ENCODE measurements around the gene RNGTT.

Gene RNGTT

GRCh38 chr6:88899569-88900316, 63.7 kb downstream of the RNGTT start:
- peaks cover 0 to 11% of the 10 kb centered on the region in 2 donors for H3K36me3 ChIP-seq (ENCODE audit: control insufficient read depth in 1 of 2, insufficient read depth in 2 of 2, low read length in 2 of 2)
- no peak overlapping the region for H3K27ac ChIP-seq (ENCODE audit: low read length)
- H3K4me3 ChIP-seq (ENCODE audit: low read depth in 1 of 2, low read length in 2 of 2) = no peak overlapping the region
- H3K4me1 ChIP-seq (ENCODE audit: control insufficient read depth in 1 of 2, insufficient read depth in 2 of 2, low read length in 2 of 2) = no peaks in the 10 kb centered on the region
- H3K9me3 ChIP-seq (ENCODE audit: control insufficient read depth in 1 of 2, low read length in 2 of 2) = no peaks in the 10 kb centered on the region
- no peaks in the 10 kb centered on the region for H3K27me3 ChIP-seq (ENCODE audit: low read depth, low read length)

GRCh38 chr6:88895911-88896310, 67.5 kb downstream of the RNGTT start:
- Histone ChIP-seq H3K27me3 (ENCODE audit: low read depth, low read length) (no peaks in the 10 kb centered on the region), H3K27ac (ENCODE audit: low read length) (no peak overlapping the region), H3K4me3 (ENCODE audit: low read depth in 1 of 2, low read length in 2 of 2) (no peak overlapping the region), H3K36me3 (ENCODE audit: control insufficient read depth in 1 of 2, insufficient read depth in 2 of 2, low read length in 2 of 2) (peaks cover 0 to 5% of the 10 kb centered on the region in 2 donors), H3K4me1 (ENCODE audit: control insufficient read depth in 1 of 2, insufficient read depth in 2 of 2, low read length in 2 of 2) (no peaks in the 10 kb centered on the region), H3K9me3 (ENCODE audit: control insufficient read depth in 1 of 2, low read length in 2 of 2) (no peaks in the 10 kb centered on the region)

GRCh38 chr6:88890860-88891845, 72.3 kb downstream of the RNGTT start:
- Histone ChIP-seq H3K36me3 (ENCODE audit: control insufficient read depth in 1 of 2, insufficient read depth in 2 of 2, low read length in 2 of 2) (peaks cover 6 to 8% of the 10 kb centered on the region in 2 donors), H3K27ac (ENCODE audit: low read length) (no peak overlapping the region), H3K4me1 (ENCODE audit: control insufficient read depth in 1 of 2, insufficient read depth in 2 of 2, low read length in 2 of 2) (no peaks in the 10 kb centered on the region), H3K27me3 (ENCODE audit: low read depth, low read length) (no peaks in the 10 kb centered on the region), H3K9me3 (ENCODE audit: control insufficient read depth in 1 of 2, low read length in 2 of 2) (no peaks in the 10 kb centered on the region), H3K4me3 (ENCODE audit: low read depth in 1 of 2, low read length in 2 of 2) (no peak overlapping the region)

GRCh38 chr6:88890394-88890793, 73.0 kb downstream of the RNGTT start:
- Histone ChIP-seq H3K4me3 (ENCODE audit: low read depth in 1 of 2, low read length in 2 of 2) (no peak overlapping the region), H3K9me3 (ENCODE audit: control insufficient read depth in 1 of 2, low read length in 2 of 2) (no peaks in the 10 kb centered on the region), H3K36me3 (ENCODE audit: control insufficient read depth in 1 of 2, insufficient read depth in 2 of 2, low read length in 2 of 2) (peaks cover 5 to 6% of the 10 kb centered on the region in 2 donors), H3K4me1 (ENCODE audit: control insufficient read depth in 1 of 2, insufficient read depth in 2 of 2, low read length in 2 of 2) (no peaks in the 10 kb centered on the region), H3K27me3 (ENCODE audit: low read depth, low read length) (no peaks in the 10 kb centered on the region), H3K27ac (ENCODE audit: low read length) (no peak overlapping the region)

GRCh38 chr6:88884361-88884760, 79.1 kb downstream of the RNGTT start:
- Histone ChIP-seq H3K4me1 (ENCODE audit: control insufficient read depth in 1 of 2, insufficient read depth in 2 of 2, low read length in 2 of 2) (no peaks in the 10 kb centered on the region), H3K9me3 (ENCODE audit: control insufficient read depth in 1 of 2, low read length in 2 of 2) (no peaks in the 10 kb centered on the region), H3K27ac (ENCODE audit: low read length) (no peak overlapping the region), H3K4me3 (ENCODE audit: low read depth in 1 of 2, low read length in 2 of 2) (no peak overlapping the region), H3K27me3 (ENCODE audit: low read depth, low read length) (no peaks in the 10 kb centered on the region), H3K36me3 (ENCODE audit: control insufficient read depth in 1 of 2, insufficient read depth in 2 of 2, low read length in 2 of 2) (peaks cover 0 to 12% of the 10 kb centered on the region in 2 donors)

- peaks cover 0 to 12% of the 10 kb centered on the region in 2 donors for H3K36me3 ChIP-seq (ENCODE audit: control insufficient read depth in 1 of 2, insufficient read depth in 2 of 2, low read length in 2 of 2)
- no peaks in the 10 kb centered on the region for H3K9me3 ChIP-seq (ENCODE audit: control insufficient read depth in 1 of 2, low read length in 2 of 2)
- H3K4me1 ChIP-seq (ENCODE audit: control insufficient read depth in 1 of 2, insufficient read depth in 2 of 2, low read length in 2 of 2) = no peaks in the 10 kb centered on the region
- no peaks in the 10 kb centered on the region for H3K27me3 ChIP-seq (ENCODE audit: low read depth, low read length)
- no peak overlapping the region for H3K27ac ChIP-seq (ENCODE audit: low read length)
- H3K4me3 ChIP-seq (ENCODE audit: low read depth in 1 of 2, low read length in 2 of 2) = no peak overlapping the region
Observed at GRCh38 chr6:88882536-88882935, 80.9 kb downstream of the RNGTT start.

DNA sequence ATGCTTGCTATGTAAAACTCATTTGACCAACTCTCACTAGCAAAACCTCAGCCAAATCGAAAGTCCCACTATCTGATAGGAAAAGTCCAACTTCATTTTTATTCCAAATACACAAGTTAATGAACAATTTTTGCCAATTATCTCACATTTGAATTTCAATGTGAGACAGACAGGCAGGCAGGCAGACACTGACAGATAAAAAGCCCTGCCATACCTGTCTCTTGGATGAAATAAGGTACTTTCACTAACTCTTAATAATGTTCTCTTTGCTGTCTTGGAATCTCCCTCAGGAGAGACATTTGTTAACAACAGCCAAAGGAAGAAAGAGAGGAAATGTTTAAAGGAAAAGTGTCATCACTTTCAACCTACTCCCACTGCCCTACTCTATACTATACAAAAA, 82.0 kb downstream of the RNGTT start:
- no peaks in the 10 kb centered on the region for H3K27me3 ChIP-seq (ENCODE audit: low read depth, low read length)

DNA sequence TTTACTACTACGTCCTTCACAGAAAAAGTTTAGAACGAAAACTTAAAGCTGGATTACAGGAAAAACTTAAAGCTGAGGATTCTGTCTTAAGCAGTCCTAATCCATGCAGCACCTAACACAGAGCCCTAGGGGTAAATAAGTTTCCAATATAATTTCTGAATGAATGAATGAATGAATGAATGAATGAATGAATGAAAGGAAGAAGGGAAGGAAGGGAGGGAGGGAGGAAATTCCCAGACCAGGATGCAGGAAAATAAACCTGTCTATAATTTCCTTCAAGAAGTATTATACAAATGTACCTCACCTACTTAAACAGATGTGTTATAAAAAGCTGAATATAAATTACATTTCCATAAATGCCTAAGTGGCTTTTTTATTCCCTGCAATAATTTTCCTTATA, 83.4 kb downstream of the RNGTT start:
- no peak overlapping the region for H3K4me3 ChIP-seq (ENCODE audit: low read depth in 1 of 2, low read length in 2 of 2)
- no peaks in the 10 kb centered on the region for H3K27me3 ChIP-seq (ENCODE audit: low read depth, low read length)
- H3K9me3 ChIP-seq (ENCODE audit: control insufficient read depth in 1 of 2, low read length in 2 of 2) = no peaks in the 10 kb centered on the region
- H3K27ac ChIP-seq (ENCODE audit: low read length) = no peak overlapping the region
- H3K36me3 ChIP-seq (ENCODE audit: control insufficient read depth in 1 of 2, insufficient read depth in 2 of 2, low read length in 2 of 2) = peaks cover 0 to 9% of the 10 kb centered on the region in 2 donors
- H3K4me1 ChIP-seq (ENCODE audit: control insufficient read depth in 1 of 2, insufficient read depth in 2 of 2, low read length in 2 of 2) = no peaks in the 10 kb centered on the region

More for the DNA sequence above, 82.0 kb downstream of the RNGTT start:
- Histone ChIP-seq H3K4me3 (ENCODE audit: low read depth in 1 of 2, low read length in 2 of 2) (no peak overlapping the region), H3K4me1 (ENCODE audit: control insufficient read depth in 1 of 2, insufficient read depth in 2 of 2, low read length in 2 of 2) (no peaks in the 10 kb centered on the region), H3K36me3 (ENCODE audit: control insufficient read depth in 1 of 2, insufficient read depth in 2 of 2, low read length in 2 of 2) (peaks cover 0 to 12% of the 10 kb centered on the region in 2 donors), H3K27ac (ENCODE audit: low read length) (no peak overlapping the region), H3K9me3 (ENCODE audit: control insufficient read depth in 1 of 2, low read length in 2 of 2) (no peaks in the 10 kb centered on the region)

DNA sequence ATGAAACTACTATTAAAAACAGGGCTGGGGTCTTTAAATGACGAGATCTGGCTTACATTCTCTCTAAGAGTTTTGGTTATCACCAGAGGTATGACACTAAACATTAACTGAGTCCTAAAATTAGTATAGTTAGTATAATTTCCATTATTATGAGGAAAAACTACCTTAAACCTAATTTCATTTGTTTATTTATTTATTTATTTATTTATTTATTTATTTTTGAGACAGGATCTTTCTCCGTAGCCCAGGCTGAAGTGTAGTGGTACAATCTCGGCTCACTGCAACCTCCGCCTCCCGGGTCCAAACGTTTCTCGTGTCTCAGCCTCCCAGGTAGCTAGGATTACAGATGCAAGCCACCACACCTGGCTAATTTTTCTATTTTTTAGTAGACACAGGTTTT, 85.5 kb downstream of the RNGTT start:
- no peak overlapping the region for H3K27ac ChIP-seq (ENCODE audit: low read length)
- H3K36me3 ChIP-seq (ENCODE audit: control insufficient read depth in 1 of 2, insufficient read depth in 2 of 2, low read length in 2 of 2) = no peaks in the 10 kb centered on the region
- H3K27me3 ChIP-seq (ENCODE audit: low read depth, low read length) = no peaks in the 10 kb centered on the region
- H3K9me3 ChIP-seq (ENCODE audit: control insufficient read depth in 1 of 2, low read length in 2 of 2) = no peaks in the 10 kb centered on the region
- H3K4me3 ChIP-seq (ENCODE audit: low read depth in 1 of 2, low read length in 2 of 2) = no peak overlapping the region
- no peaks in the 10 kb centered on the region for H3K4me1 ChIP-seq (ENCODE audit: control insufficient read depth in 1 of 2, insufficient read depth in 2 of 2, low read length in 2 of 2)

GRCh38 chr6:88872962-88873361, 90.5 kb downstream of the RNGTT start:
- no peaks in the 10 kb centered on the region for H3K36me3 ChIP-seq (ENCODE audit: control insufficient read depth in 1 of 2, insufficient read depth in 2 of 2, low read length in 2 of 2)
- H3K4me3 ChIP-seq (ENCODE audit: low read depth in 1 of 2, low read length in 2 of 2) = no peak overlapping the region
- H3K9me3 ChIP-seq (ENCODE audit: control insufficient read depth in 1 of 2, low read length in 2 of 2) = no peaks in the 10 kb centered on the region
- no peaks in the 10 kb centered on the region for H3K4me1 ChIP-seq (ENCODE audit: control insufficient read depth in 1 of 2, insufficient read depth in 2 of 2, low read length in 2 of 2)
- H3K27ac ChIP-seq (ENCODE audit: low read length) = no peak overlapping the region
- no peaks in the 10 kb centered on the region for H3K27me3 ChIP-seq (ENCODE audit: low read depth, low read length)

GRCh38 chr6:88871498-88871897, 91.9 kb downstream of the RNGTT start:
- Histone ChIP-seq H3K27ac (ENCODE audit: low read length) (no peak overlapping the region), H3K36me3 (ENCODE audit: control insufficient read depth in 1 of 2, insufficient read depth in 2 of 2, low read length in 2 of 2) (no peaks in the 10 kb centered on the region), H3K27me3 (ENCODE audit: low read depth, low read length) (no peaks in the 10 kb centered on the region), H3K9me3 (ENCODE audit: control insufficient read depth in 1 of 2, low read length in 2 of 2) (no peaks in the 10 kb centered on the region), H3K4me1 (ENCODE audit: control insufficient read depth in 1 of 2, insufficient read depth in 2 of 2, low read length in 2 of 2) (no peaks in the 10 kb centered on the region), H3K4me3 (ENCODE audit: low read depth in 1 of 2, low read length in 2 of 2) (no peak overlapping the region)

Data from muscle layer of duodenum (tissue), 2 donors.